ENCODE results near the gene SREBF2.

Gene SREBF2

DNA sequence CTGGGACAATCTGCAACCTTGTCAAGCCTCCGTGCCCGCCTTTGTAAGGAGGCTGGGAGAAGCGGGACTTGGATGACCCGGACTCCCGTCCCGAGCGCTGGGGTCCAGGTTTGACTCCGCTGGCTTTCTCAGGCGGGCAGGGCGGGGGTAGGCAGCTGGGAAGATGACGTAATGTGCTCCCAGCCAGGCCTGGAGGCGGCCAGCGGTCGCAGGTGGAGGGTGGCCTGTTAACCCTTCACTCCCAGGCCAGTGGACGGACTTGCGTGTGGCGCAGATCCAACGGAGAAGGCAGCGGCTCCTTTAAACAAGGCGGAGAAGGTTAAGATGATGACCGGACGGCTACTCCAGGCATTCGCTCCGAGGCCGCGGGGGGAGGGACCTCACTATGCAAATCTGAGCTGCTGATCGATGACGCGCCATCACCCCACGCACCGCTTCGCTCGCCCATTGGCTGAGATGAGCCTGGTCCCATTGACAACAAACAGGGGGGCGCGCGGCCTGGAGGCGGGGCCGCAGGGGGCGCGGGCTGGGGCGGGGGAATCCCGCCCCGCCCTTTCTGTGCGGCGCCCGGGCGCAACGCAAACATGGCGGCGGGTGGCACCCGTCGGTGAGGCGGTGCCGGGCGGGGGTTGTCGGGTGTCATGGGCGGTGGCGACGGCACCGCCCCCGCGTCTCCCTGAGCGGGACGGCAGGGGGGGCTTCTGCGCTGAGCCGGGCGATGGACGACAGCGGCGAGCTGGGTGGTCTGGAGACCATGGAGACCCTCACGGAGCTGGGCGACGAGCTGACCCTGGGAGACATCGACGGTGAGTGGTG, at the start of gene SREBF2:
Gene SREBF2 (plus strand): TSS at position 553 of the 816 bp plus-strand sequence. CDS start 166 bp downstream, at position 719.
- Histone ChIP-seq H3K27ac (ENCODE audit: low read length) (peak within 1 kb of the TSS; percentile 89), H3K27me3 (ENCODE audit: low read depth, low read length) (no peaks in the 10 kb centered on the region), H4K20me1 (ENCODE audit: insufficient read depth, low read length) (peaks cover 27% of the 10 kb centered on the region), H3K4me1 (ENCODE audit: low read length) (peaks cover 20% of the 10 kb centered on the region), H2AFZ (ENCODE audit: low read depth, low read length) (no peak within 1 kb of the TSS), H3K4me3 (ENCODE audit: low read length) (peak within 1 kb of the TSS; percentile 89), H3K9ac (ENCODE audit: low read length) (peak within 1 kb of the TSS; percentile 87), H3K36me3 (replicated peaks; ENCODE audit: low read depth, low read length) (peaks cover 39% of the 10 kb centered on the region), H3K4me2 (ENCODE audit: low read length) (peak within 1 kb of the TSS; percentile 80), H3K79me2 (ENCODE audit: low read length) (peaks cover 61% of the 10 kb centered on the region), H3K9me3 (ENCODE audit: insufficient read depth, low read length) (peaks cover 9% of the 10 kb centered on the region)
- no peak for TF ChIP-seq EZH2phosphoT487 (IDR thresholded peaks at IDR 0.05; ENCODE audit: low read depth)
- TF ChIP-seq, protein P1, sequence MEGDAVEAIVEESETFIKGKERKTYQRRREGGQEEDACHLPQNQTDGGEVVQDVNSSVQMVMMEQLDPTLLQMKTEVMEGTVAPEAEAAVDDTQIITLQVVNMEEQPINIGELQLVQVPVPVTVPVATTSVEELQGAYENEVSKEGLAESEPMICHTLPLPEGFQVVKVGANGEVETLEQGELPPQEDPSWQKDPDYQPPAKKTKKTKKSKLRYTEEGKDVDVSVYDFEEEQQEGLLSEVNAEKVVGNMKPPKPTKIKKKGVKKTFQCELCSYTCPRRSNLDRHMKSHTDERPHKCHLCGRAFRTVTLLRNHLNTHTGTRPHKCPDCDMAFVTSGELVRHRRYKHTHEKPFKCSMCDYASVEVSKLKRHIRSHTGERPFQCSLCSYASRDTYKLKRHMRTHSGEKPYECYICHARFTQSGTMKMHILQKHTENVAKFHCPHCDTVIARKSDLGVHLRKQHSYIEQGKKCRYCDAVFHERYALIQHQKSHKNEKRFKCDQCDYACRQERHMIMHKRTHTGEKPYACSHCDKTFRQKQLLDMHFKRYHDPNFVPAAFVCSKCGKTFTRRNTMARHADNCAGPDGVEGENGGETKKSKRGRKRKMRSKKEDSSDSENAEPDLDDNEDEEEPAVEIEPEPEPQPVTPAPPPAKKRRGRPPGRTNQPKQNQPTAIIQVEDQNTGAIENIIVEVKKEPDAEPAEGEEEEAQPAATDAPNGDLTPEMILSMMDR (IDR thresholded peaks at IDR 0.05; ENCODE audit: low read depth, low read length), result no peak

DNA sequence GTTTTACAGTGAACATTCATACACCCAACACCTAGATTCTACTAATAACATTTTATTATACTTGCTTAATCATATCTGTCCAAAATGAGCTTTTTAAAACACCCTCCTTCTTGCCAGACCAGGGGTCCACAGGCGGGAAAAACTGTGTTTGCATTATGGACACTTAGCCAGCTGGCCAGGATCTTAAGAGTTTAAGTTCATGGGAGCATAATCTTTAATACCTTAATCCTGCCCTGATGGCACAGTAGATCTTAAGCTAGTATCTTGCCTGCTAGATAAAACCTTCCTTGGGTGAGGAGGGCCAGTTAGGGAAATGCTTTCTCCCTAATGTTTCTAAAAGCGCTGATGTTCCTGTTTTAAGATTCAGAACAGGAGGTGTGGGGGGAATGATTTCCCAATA, 45.6 kb upstream of the SREBF2 start:
- H3K4me3 ChIP-seq (ENCODE audit: low read length), result no peak overlapping the region
- no peaks in the 10 kb centered on the region for H3K27me3 ChIP-seq (ENCODE audit: low read depth, low read length)
- H3K36me3 ChIP-seq (replicated peaks; ENCODE audit: low read depth, low read length), result no peaks in the 10 kb centered on the region
- no peak overlapping the region for H2AFZ ChIP-seq (ENCODE audit: low read depth, low read length)
- no peaks in the 10 kb centered on the region for H3K79me2 ChIP-seq (ENCODE audit: low read length)
- H3K9ac ChIP-seq (ENCODE audit: low read length), result no peak overlapping the region
- no peaks in the 10 kb centered on the region for H3K9me3 ChIP-seq (ENCODE audit: insufficient read depth, low read length)
- no peak for TF ChIP-seq EZH2phosphoT487 (IDR thresholded peaks at IDR 0.05; ENCODE audit: low read depth)
- TF ChIP-seq, protein P1 (IDR thresholded peaks at IDR 0.05; ENCODE audit: low read depth, low read length), result no peak
- no peaks in the 10 kb centered on the region for H4K20me1 ChIP-seq (ENCODE audit: insufficient read depth, low read length)
- H3K4me2 ChIP-seq (ENCODE audit: low read length), result no peak overlapping the region
- H3K27ac ChIP-seq (ENCODE audit: low read length), result no peak overlapping the region
- peaks cover 6% of the 10 kb centered on the region; the same call in 1 of the 2 replicates for H3K4me1 ChIP-seq (ENCODE audit: low read length)

DNA sequence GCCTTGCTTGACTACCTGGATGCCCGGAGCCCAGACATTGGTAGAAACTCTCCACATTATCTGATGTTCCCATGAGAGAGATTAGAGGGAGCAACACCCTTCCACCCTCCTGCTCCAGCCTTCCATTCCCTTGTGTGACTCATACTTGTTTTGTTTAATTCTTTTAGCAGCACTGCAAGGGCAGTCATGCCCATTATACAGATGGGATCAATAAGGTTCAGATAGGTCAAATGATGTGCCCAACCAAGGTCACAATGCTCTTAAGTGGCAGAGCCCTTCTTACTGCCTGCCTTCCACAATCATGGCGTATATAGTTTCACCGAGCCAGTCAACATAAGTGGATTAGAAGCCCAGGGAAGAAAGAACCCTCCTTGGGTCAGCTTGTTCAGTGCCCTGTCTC, 39.0 kb upstream of the SREBF2 start:
- H3K27ac ChIP-seq (ENCODE audit: low read length), result no peak overlapping the region
- TF ChIP-seq, protein P1 (IDR thresholded peaks at IDR 0.05; ENCODE audit: low read depth, low read length), result no peak
- TF ChIP-seq EZH2phosphoT487 (IDR thresholded peaks at IDR 0.05; ENCODE audit: low read depth), result no peak
- no peak overlapping the region for H3K4me3 ChIP-seq (ENCODE audit: low read length)
- no peaks in the 10 kb centered on the region for H3K9me3 ChIP-seq (ENCODE audit: insufficient read depth, low read length)
- no peaks in the 10 kb centered on the region for H3K36me3 ChIP-seq (replicated peaks; ENCODE audit: low read depth, low read length)
- H4K20me1 ChIP-seq (ENCODE audit: insufficient read depth, low read length), result no peaks in the 10 kb centered on the region
- no peaks in the 10 kb centered on the region for H3K4me1 ChIP-seq (ENCODE audit: low read length)
- no peak overlapping the region for H2AFZ ChIP-seq (ENCODE audit: low read depth, low read length)
- no peaks in the 10 kb centered on the region for H3K79me2 ChIP-seq (ENCODE audit: low read length)
- H3K4me2 ChIP-seq (ENCODE audit: low read length), result no peak overlapping the region
- H3K9ac ChIP-seq (ENCODE audit: low read length), result no peak overlapping the region
- H3K27me3 ChIP-seq (ENCODE audit: low read depth, low read length), result no peaks in the 10 kb centered on the region

DNA sequence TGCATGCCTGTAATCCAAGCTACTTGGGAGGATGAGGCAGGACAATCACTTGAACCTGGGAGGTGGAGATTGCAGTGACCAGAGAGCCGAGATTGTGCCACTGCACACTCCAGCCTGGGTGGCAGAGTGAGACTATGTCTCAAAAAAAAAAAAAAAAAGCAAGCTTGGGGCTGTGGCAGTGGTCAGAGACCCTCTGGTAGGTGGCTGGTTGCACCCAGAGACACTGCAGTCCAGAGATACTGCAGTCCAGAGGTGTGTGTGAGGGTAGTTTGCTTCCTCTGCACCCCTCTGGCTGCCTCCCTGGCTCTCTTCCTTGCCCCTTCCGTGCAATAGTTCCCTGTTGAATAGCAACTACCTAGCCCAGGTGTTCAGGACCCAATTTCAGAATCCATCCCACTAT, 34.2 kb upstream of the SREBF2 start:
- Histone ChIP-seq H3K79me2 (ENCODE audit: low read length) (peaks cover 22% of the 10 kb centered on the region), H3K4me3 (ENCODE audit: low read length) (no peak overlapping the region), H3K27ac (ENCODE audit: low read length) (no peak overlapping the region), H2AFZ (ENCODE audit: low read depth, low read length) (no peak overlapping the region), H3K36me3 (replicated peaks; ENCODE audit: low read depth, low read length) (no peaks in the 10 kb centered on the region), H3K9ac (ENCODE audit: low read length) (no peak overlapping the region), H3K4me1 (ENCODE audit: low read length) (peaks cover 16% of the 10 kb centered on the region), H4K20me1 (ENCODE audit: insufficient read depth, low read length) (no peaks in the 10 kb centered on the region), H3K4me2 (ENCODE audit: low read length) (no peak overlapping the region), H3K9me3 (ENCODE audit: insufficient read depth, low read length) (no peaks in the 10 kb centered on the region), H3K27me3 (ENCODE audit: low read depth, low read length) (no peaks in the 10 kb centered on the region)
- no peak for TF ChIP-seq EZH2phosphoT487 (IDR thresholded peaks at IDR 0.05; ENCODE audit: low read depth)
- TF ChIP-seq, protein P1 (IDR thresholded peaks at IDR 0.05; ENCODE audit: low read depth, low read length), result no peak
